Ishikawa (cell line): ENCODE results near the gene FAM186B.

Experiments used
- CREB1 ChIP-seq: IDR thresholded peaks from 2 replicates; pipeline ENCODE4 v1.6.1; 2012; ENCODE audit warnings: low read depth
- FOXM1 ChIP-seq: IDR thresholded peaks from 2 replicates; pipeline ENCODE4 v1.6.1; 2012; ENCODE audit warnings: low read depth, borderline replicate concordance
- RAD21 ChIP-seq: IDR thresholded peaks from 2 replicates; pipeline ENCODE4 v1.6.1; 2012; ENCODE audit warnings: low read depth
- TAF1 ChIP-seq: IDR thresholded peaks from 2 replicates; pipeline ENCODE4 v1.6.1; 2012; ENCODE audit warnings: low read depth, mild to moderate bottlenecking
- TF ChIP-seq, protein P1 (sequence below): IDR thresholded peaks from 2 replicates; pipeline ENCODE4 v1.6.1; 2012
- TF ChIP-seq, protein P2 (sequence below): IDR thresholded peaks from 2 replicates; pipeline ENCODE4 v1.6.1; 2012; ENCODE audit warnings: low read depth, mild to moderate bottlenecking

DNA sequence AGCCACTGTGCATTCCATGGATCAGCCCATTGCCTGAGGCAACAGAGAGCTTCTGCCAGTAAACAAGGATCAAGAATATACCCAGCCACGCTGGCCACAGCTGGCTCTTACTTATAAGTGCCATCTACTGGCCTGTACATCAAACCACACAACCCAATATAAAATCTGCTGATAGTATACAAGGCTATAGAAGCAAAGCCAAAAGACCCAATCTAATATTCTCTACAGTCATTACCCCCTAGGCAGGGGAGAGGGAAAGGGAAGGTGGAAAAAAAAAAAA, 4.4 kb upstream of the FAM186B start:
- TF ChIP-seq, protein P1, sequence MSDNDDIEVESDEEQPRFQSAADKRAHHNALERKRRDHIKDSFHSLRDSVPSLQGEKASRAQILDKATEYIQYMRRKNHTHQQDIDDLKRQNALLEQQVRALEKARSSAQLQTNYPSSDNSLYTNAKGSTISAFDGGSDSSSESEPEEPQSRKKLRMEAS = no peak
- TF ChIP-seq TAF1 = no peak
- TF ChIP-seq FOXM1 = no peak
- no peak for TF ChIP-seq CREB1
- TF ChIP-seq, protein P2, sequence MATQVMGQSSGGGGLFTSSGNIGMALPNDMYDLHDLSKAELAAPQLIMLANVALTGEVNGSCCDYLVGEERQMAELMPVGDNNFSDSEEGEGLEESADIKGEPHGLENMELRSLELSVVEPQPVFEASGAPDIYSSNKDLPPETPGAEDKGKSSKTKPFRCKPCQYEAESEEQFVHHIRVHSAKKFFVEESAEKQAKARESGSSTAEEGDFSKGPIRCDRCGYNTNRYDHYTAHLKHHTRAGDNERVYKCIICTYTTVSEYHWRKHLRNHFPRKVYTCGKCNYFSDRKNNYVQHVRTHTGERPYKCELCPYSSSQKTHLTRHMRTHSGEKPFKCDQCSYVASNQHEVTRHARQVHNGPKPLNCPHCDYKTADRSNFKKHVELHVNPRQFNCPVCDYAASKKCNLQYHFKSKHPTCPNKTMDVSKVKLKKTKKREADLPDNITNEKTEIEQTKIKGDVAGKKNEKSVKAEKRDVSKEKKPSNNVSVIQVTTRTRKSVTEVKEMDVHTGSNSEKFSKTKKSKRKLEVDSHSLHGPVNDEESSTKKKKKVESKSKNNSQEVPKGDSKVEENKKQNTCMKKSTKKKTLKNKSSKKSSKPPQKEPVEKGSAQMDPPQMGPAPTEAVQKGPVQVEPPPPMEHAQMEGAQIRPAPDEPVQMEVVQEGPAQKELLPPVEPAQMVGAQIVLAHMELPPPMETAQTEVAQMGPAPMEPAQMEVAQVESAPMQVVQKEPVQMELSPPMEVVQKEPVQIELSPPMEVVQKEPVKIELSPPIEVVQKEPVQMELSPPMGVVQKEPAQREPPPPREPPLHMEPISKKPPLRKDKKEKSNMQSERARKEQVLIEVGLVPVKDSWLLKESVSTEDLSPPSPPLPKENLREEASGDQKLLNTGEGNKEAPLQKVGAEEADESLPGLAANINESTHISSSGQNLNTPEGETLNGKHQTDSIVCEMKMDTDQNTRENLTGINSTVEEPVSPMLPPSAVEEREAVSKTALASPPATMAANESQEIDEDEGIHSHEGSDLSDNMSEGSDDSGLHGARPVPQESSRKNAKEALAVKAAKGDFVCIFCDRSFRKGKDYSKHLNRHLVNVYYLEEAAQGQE = no peak
- no peak for TF ChIP-seq RAD21
